Pulmonary artery endothelial cell (primary cell): ENCODE measurements around the gene SYNJ2BP. TPM values are rescaled to one million over a fixed set of nuclear protein-coding genes. Genes with fewer than 3 reads are reported as not detected.

Experiments used
- DNase-seq: peaks from one replicate; pipeline ENCODE4 v3.0.0-alpha.2; 2011; ENCODE audit warnings: low read depth, low spot score
- total RNA-seq: library from RNA; depleted of rRNA; stranded (reverse); fragments of >200 nt; gene quantifications from 2 replicates; pipeline ENCODE4 v1.2.3, GENCODE V29; 2014

The SYNJ2BP gene
- total RNA-seq, 1 donor from 2014 or later = 18.8 TPM

- DNase-seq = no peak
Observed at GRCh38 chr14:70392676-70393075, 24.2 kb downstream of the SYNJ2BP start.

GRCh38 chr14:70391493-70392391 lies 25.1 kb downstream of the SYNJ2BP start:
- DNase-seq = no peak

GRCh38 chr14:70382536-70382935 lies 34.4 kb downstream of the SYNJ2BP start:
- no peak for DNase-seq

- DNase-seq = no peak
Observed at GRCh38 chr14:70380824-70381223, 36.1 kb downstream of the SYNJ2BP start.

GRCh38 chr14:70378696-70379095 lies 38.2 kb downstream of the SYNJ2BP start:
- no peak for DNase-seq

Other genes with a start within 250 kb of the SYNJ2BP start
- 0.13 and 0.14 TPM in 2 replicates for gene SLC8A3, start 228.1 kb downstream of the SYNJ2BP start, total RNA-seq
- 41.0 and 42.2 TPM in 2 replicates for gene COX16, start 57.4 kb downstream of the SYNJ2BP start, total RNA-seq
- 0.28 and 0.40 TPM in 2 replicates for gene ADAM21, start 35.1 kb upstream of the SYNJ2BP start, total RNA-seq
- 0.26 and 0.46 TPM in 2 replicates for gene ADAM20, start 117.9 kb upstream of the SYNJ2BP start, total RNA-seq
- gene MED6, start 183.6 kb upstream of the SYNJ2BP start, total RNA-seq = 25.3 and 32.0 TPM in 2 replicates
- gene TTC9, start 224.8 kb upstream of the SYNJ2BP start, total RNA-seq = 0.07 and 0.13 TPM in 2 replicates